Fibroblast of skin of left quadriceps (primary cell): ENCODE results near the gene TP53INP2.
"Not testable (repeated sequence)": the region's sequence is repeated elsewhere in the genome, so short reads cannot be mapped to it uniquely, and the experiment has no call there.

ENCODE experiments used
- DNase-seq, 2 experiments: peaks; one replicate each; pipeline ENCODE4 v3.0.0-alpha.2; 2013; ENCODE audit warnings: low read depth in 2 of 2

TP53INP2 gene

GRCh38 chr20:34705397-34706301 lies 1.5 kb downstream of the TP53INP2 start:
- no peak for DNase-seq

- DNase-seq = no peak
Measured at GRCh38 chr20:34706302-34706875, 2.2 kb downstream of the TP53INP2 start.

GRCh38 chr20:34706912-34707784 lies 3.0 kb downstream of the TP53INP2 start:
- no peak for DNase-seq

- DNase-seq = no peak
Measured at GRCh38 chr20:34708621-34709043, 4.5 kb downstream of the TP53INP2 start.

GRCh38 chr20:34709044-34709830 lies 5.1 kb downstream of the TP53INP2 start:
- DNase-seq = peak; percentile 44 to 45

- peak in 1 of 2 experiments; percentile 32 for DNase-seq
Measured at GRCh38 chr20:34709831-34710567, 5.9 kb downstream of the TP53INP2 start.

GRCh38 chr20:34710568-34710839 lies 6.4 kb downstream of the TP53INP2 start:
- DNase-seq = no peak

- no peak for DNase-seq
Measured at GRCh38 chr20:34710861-34711574, 6.9 kb downstream of the TP53INP2 start.

- no peak for DNase-seq
Measured at GRCh38 chr20:34711813-34712430, 7.8 kb downstream of the TP53INP2 start.

- no peak for DNase-seq
Measured at GRCh38 chr20:34712525-34713192, 8.5 kb downstream of the TP53INP2 start.

GRCh38 chr20:34713194-34713943 lies 9.2 kb downstream of the TP53INP2 start:
- peak; percentile 94 to 95 for DNase-seq

GRCh38 chr20:34713944-34714515 lies 9.9 kb downstream of the TP53INP2 start:
- not testable (repeated sequence) for DNase-seq

- no peak for DNase-seq
Measured at GRCh38 chr20:34715384-34715783, 11.2 kb downstream of the TP53INP2 start.

- DNase-seq = no peak
Measured at GRCh38 chr20:34716921-34717229, 12.7 kb downstream of the TP53INP2 start.

GRCh38 chr20:34717230-34718095 lies 13.3 kb downstream of the TP53INP2 start:
- no peak for DNase-seq

- DNase-seq = not testable (repeated sequence)
Measured at GRCh38 chr20:34719242-34720017, 15.3 kb downstream of the TP53INP2 start.
